ENCODE results near the gene UXS1. TPM values are rescaled to one million over a fixed set of nuclear protein-coding genes. Genes with fewer than 3 reads are reported as not detected.

The UXS1 gene
- total RNA-seq, 4 donors from 2014 or later: 16.7 to 46.2 (median 34.9) TPM

GRCh38 chr2:106147159-106147558 is 46.9 kb downstream of the UXS1 start:
- TF ChIP-seq, protein P1, sequence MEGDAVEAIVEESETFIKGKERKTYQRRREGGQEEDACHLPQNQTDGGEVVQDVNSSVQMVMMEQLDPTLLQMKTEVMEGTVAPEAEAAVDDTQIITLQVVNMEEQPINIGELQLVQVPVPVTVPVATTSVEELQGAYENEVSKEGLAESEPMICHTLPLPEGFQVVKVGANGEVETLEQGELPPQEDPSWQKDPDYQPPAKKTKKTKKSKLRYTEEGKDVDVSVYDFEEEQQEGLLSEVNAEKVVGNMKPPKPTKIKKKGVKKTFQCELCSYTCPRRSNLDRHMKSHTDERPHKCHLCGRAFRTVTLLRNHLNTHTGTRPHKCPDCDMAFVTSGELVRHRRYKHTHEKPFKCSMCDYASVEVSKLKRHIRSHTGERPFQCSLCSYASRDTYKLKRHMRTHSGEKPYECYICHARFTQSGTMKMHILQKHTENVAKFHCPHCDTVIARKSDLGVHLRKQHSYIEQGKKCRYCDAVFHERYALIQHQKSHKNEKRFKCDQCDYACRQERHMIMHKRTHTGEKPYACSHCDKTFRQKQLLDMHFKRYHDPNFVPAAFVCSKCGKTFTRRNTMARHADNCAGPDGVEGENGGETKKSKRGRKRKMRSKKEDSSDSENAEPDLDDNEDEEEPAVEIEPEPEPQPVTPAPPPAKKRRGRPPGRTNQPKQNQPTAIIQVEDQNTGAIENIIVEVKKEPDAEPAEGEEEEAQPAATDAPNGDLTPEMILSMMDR (IDR thresholded peaks at IDR 0.05): no peak
- no peak for TF ChIP-seq POLR2A (IDR thresholded peaks at IDR 0.05)
- no peak overlapping the region for H3K4me3 ChIP-seq (ENCODE audit: low read depth, poor library complexity, severe bottlenecking)
- intact Hi-C loops (cut with DNase I; ENCODE audit: low total_unique reads): no loop called here
- 72 to 81% methylated on average over 3 of the region's 3 CpGs for WGBS, 2 donors
- no peak for DNase-seq (ENCODE audit: low spot score in 2 of 2)

GRCh38 chr2:106144621-106145331 is 49.3 kb downstream of the UXS1 start:
- TF ChIP-seq POLR2A (IDR thresholded peaks at IDR 0.05): no peak
- TF ChIP-seq, protein P1 (IDR thresholded peaks at IDR 0.05): no peak
- DNase-seq (ENCODE audit: low spot score in 2 of 2): no peak
- H3K4me3 ChIP-seq (ENCODE audit: low read depth, poor library complexity, severe bottlenecking): no peak overlapping the region
- intact Hi-C loops (cut with DNase I; ENCODE audit: low total_unique reads): no loop called here
- 91 to 93% methylated on average over 21 of the region's 21 CpGs for WGBS, 2 donors

- 73 to 94% methylated on average over 7 of the region's 7 CpGs for WGBS, 2 donors
- DNase-seq (ENCODE audit: low spot score in 2 of 2): no peak
- TF ChIP-seq, protein P1 (IDR thresholded peaks at IDR 0.05): no peak
- no peak for TF ChIP-seq POLR2A (IDR thresholded peaks at IDR 0.05)
- intact Hi-C loops (cut with DNase I; ENCODE audit: low total_unique reads): no loop called here
- no peak overlapping the region for H3K4me3 ChIP-seq (ENCODE audit: low read depth, poor library complexity, severe bottlenecking)
Observed at GRCh38 chr2:106143495-106144215, 50.4 kb downstream of the UXS1 start.

GRCh38 chr2:106142683-106143082 is 51.4 kb downstream of the UXS1 start:
- 85 to 91% methylated on average over 3 of the region's 3 CpGs for whole genome bisulfite sequencing, 2 donors
- DNase-seq (ENCODE audit: low spot score in 2 of 2): no peak
- no peak for TF ChIP-seq POLR2A (IDR thresholded peaks at IDR 0.05)
- TF ChIP-seq, protein P1 (IDR thresholded peaks at IDR 0.05): no peak
- intact Hi-C loops (cut with DNase I; ENCODE audit: low total_unique reads): no loop called here
- no peak overlapping the region for H3K4me3 ChIP-seq (ENCODE audit: low read depth, poor library complexity, severe bottlenecking)

- no peak overlapping the region for H3K4me3 ChIP-seq (ENCODE audit: low read depth, poor library complexity, severe bottlenecking)
- DNase-seq (ENCODE audit: low spot score in 2 of 2): no peak
- intact Hi-C loops (cut with DNase I; ENCODE audit: low total_unique reads): no loop called here
- WGBS, 2 donors: 76 to 81% methylated on average over 2 of the region's 2 CpGs
- no peak for TF ChIP-seq POLR2A (IDR thresholded peaks at IDR 0.05)
- TF ChIP-seq, protein P1 (IDR thresholded peaks at IDR 0.05): no peak
Observed at GRCh38 chr2:106140913-106141312, 53.2 kb downstream of the UXS1 start.
